ENCODE data around the gene FGFBP1. TPM values are rescaled to one million over a fixed set of nuclear protein-coding genes. Genes with fewer than 3 reads are reported as not detected.

Gene FGFBP1
- total RNA-seq, 4 donors from 2014 or later, result 4.0 to 9.3 (median 7.9) TPM; not detected in 1

GRCh38 chr4:15963576-15963975, 25.0 kb upstream of the FGFBP1 start:
- peak in 2 of 3 donors; percentile 30 to 58 for DNase-seq
- no peak overlapping the region for H3K27ac ChIP-seq
- TF ChIP-seq POLR2A (IDR thresholded peaks at IDR 0.05) (no peak), CTCF (IDR thresholded peaks at IDR 0.05) (no peak)
- no peaks in the 10 kb centered on the region for H3K4me1 ChIP-seq
- no peaks in the 10 kb centered on the region for H3K36me3 ChIP-seq
- no peaks in the 10 kb centered on the region for H3K9me3 ChIP-seq
- H3K4me3 ChIP-seq, result no peak overlapping the region
- H3K27me3 ChIP-seq, result no peaks in the 10 kb centered on the region

GRCh38 chr4:15963001-15963451, 24.5 kb upstream of the FGFBP1 start, which contains the start of gene FGFBP2:
FGFBP2 (minus strand) TSS chr4:15963175; CDS start chr4:15963129, 46 bp downstream.
- Histone ChIP-seq H3K36me3 (no peaks in the 10 kb centered on the region), H3K27ac (no peak within 1 kb of the TSS), H3K4me3 (no peak within 1 kb of the TSS), H3K27me3 (no peaks in the 10 kb centered on the region), H3K4me1 (no peaks in the 10 kb centered on the region), H3K9me3 (no peaks in the 10 kb centered on the region)
- TF ChIP-seq CTCF (IDR thresholded peaks at IDR 0.05), result peak in 4 of 6 experiments; percentile 11 to 35 (median 33)
- no peak for TF ChIP-seq POLR2A (IDR thresholded peaks at IDR 0.05)
- peak; percentile 35 to 62 (median 60) for DNase-seq

DNA sequence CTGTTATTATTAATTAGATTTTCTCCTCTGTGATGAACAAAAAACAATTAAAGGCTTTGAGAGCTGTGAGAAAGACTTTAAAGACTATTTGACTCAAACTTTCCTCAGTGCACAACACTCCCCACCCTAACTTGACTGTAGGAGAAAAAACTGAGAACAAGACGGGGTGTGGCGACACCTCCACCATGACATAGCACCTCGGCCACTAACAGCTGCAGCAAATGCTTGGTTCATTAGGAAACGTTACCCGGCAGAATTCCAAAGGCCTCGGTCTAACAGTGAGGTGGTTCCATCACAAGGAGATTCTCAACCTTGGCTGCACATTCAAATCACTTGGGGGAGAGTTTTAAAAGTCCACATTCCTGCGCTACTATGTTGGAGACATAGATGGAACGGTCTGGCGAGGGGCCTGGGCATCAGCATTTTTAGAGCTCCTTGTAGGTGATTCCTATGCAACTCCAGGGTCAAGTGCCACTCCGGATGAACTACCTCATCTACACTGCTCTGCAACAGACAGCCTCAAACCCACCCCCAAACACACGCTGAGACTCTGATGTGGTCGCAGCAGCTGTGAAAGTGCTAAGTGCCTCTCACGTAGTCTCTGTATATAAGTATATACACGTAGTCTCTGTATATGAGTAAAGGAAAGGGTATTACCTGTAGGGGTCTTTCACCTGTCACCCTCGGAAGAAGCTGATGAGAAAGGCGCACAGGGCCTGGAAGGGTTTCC, 23.4 kb upstream of the FGFBP1 start:
- H3K9me3 ChIP-seq, result no peaks in the 10 kb centered on the region
- H3K4me1 ChIP-seq, result no peaks in the 10 kb centered on the region
- no peaks in the 10 kb centered on the region for H3K27me3 ChIP-seq
- no peak for DNase-seq
- H3K27ac ChIP-seq, result no peak overlapping the region
- TF ChIP-seq POLR2A (IDR thresholded peaks at IDR 0.05) (no peak), CTCF (IDR thresholded peaks at IDR 0.05) (no peak)
- H3K36me3 ChIP-seq, result no peaks in the 10 kb centered on the region
- no peak overlapping the region for H3K4me3 ChIP-seq

- Histone ChIP-seq H3K27me3 (no peaks in the 10 kb centered on the region), H3K4me3 (no peak overlapping the region), H3K4me1 (no peaks in the 10 kb centered on the region), H3K27ac (no peak overlapping the region), H3K9me3 (no peaks in the 10 kb centered on the region), H3K36me3 (no peaks in the 10 kb centered on the region)
- no peak for TF ChIP-seq CTCF (IDR thresholded peaks at IDR 0.05)
- no peak for TF ChIP-seq POLR2A (IDR thresholded peaks at IDR 0.05)
- DNase-seq, result no peak
Observed at GRCh38 chr4:15958562-15958961, 20.0 kb upstream of the FGFBP1 start.

- H3K9me3 ChIP-seq, result no peaks in the 10 kb centered on the region
- no peaks in the 10 kb centered on the region for H3K36me3 ChIP-seq
- no peaks in the 10 kb centered on the region for H3K4me1 ChIP-seq
- TF ChIP-seq CTCF (IDR thresholded peaks at IDR 0.05) (peak; percentile 79 to 99 (median 92)), POLR2A (IDR thresholded peaks at IDR 0.05) (no peak)
- H3K4me3 ChIP-seq, result no peak overlapping the region
- peak; percentile 85 to 95 (median 88) for DNase-seq
- no peak overlapping the region for H3K27ac ChIP-seq
- no peaks in the 10 kb centered on the region for H3K27me3 ChIP-seq
Observed at GRCh38 chr4:15956179-15956850, 17.8 kb upstream of the FGFBP1 start.
